ENCODE measurements around the gene REX1BD. TPM values are rescaled to one million over a fixed set of nuclear protein-coding genes. Genes with fewer than 3 reads are reported as not detected.

Gene REX1BD
- total RNA-seq, 6 experiments from 2014 or later = 30.4 to 71.7 (median 45.6) TPM

GRCh38 chr19:18611327-18612050, 22.9 kb downstream of the REX1BD start:
- TF ChIP-seq CTCF (IDR thresholded peaks at IDR 0.05) (no peak), POLR2A (IDR thresholded peaks at IDR 0.05) (no peak)
- H3K27me3 ChIP-seq = peaks cover 0 to 28% of the 10 kb centered on the region in 2 donors
- peaks cover 0 to 7% (median 0%) of the 10 kb centered on the region in 4 donors for H3K4me1 ChIP-seq
- DNase-seq (no peak), ATAC-seq (no peak)
- H3K9me3 ChIP-seq = no peaks in the 10 kb centered on the region
- no peaks in the 10 kb centered on the region for H3K36me3 ChIP-seq
- no peak overlapping the region for H3K4me3 ChIP-seq
- intact Hi-C loops (cut with DNase I) = no loop called here
- H3K27ac ChIP-seq = no peak overlapping the region
- 3% methylated on average over 13 of the region's 62 CpGs for WGBS (ENCODE audit: insufficient coverage, low coverage, low lambda C conversion rate, missing lambda C conversion rate)

- WGBS (ENCODE audit: insufficient coverage, low coverage, low lambda C conversion rate, missing lambda C conversion rate) = 2% methylated on average over 26 of the region's 30 CpGs
- TF ChIP-seq CTCF (IDR thresholded peaks at IDR 0.05) (no peak), POLR2A (IDR thresholded peaks at IDR 0.05) (no peak)
- no peak for ATAC-seq
Observed at GRCh38 chr19:18612051-18612771, 23.6 kb downstream of the REX1BD start.

GRCh38 chr19:18612772-18613588, 24.4 kb downstream of the REX1BD start, which contains the start of gene TMEM59L:
Gene TMEM59L (plus strand): TSS chr19:18612870. CDS start chr19:18612959, 89 bp downstream.
- TF ChIP-seq CTCF (IDR thresholded peaks at IDR 0.05) = no peak
- TF ChIP-seq POLR2A (IDR thresholded peaks at IDR 0.05) = no peak
- ATAC-seq = no peak

More at GRCh38 chr19:18612051-18612771, 23.6 kb downstream of the REX1BD start:
- intact Hi-C loops (cut with DNase I) = no loop called here
- DNase-seq = no peak
- Histone ChIP-seq H3K27me3 (peaks cover 0 to 27% of the 10 kb centered on the region in 2 donors), H3K9me3 (no peaks in the 10 kb centered on the region), H3K27ac (no peak overlapping the region), H3K4me3 (no peak overlapping the region), H3K36me3 (no peaks in the 10 kb centered on the region), H3K4me1 (peaks cover 0 to 7% (median 0%) of the 10 kb centered on the region in 4 donors)

GRCh38 chr19:18613589-18614234, 25.1 kb downstream of the REX1BD start:
- DNase-seq (no peak), ATAC-seq (no peak)
- Histone ChIP-seq H3K27me3 (peaks cover 0 to 15% of the 10 kb centered on the region in 2 donors), H3K4me1 (peaks cover 0 to 3% (median 0%) of the 10 kb centered on the region in 4 donors), H3K36me3 (no peaks in the 10 kb centered on the region), H3K27ac (no peak overlapping the region), H3K9me3 (no peaks in the 10 kb centered on the region), H3K4me3 (no peak overlapping the region)
- 3% methylated on average over 16 of the region's 23 CpGs for WGBS (ENCODE audit: insufficient coverage, low coverage, low lambda C conversion rate, missing lambda C conversion rate)
- no peak for TF ChIP-seq POLR2A (IDR thresholded peaks at IDR 0.05)
- intact Hi-C loops (cut with DNase I) = no loop called here

More at GRCh38 chr19:18612772-18613588, 24.4 kb downstream of the REX1BD start, which contains the start of gene TMEM59L:
- intact Hi-C loops (cut with DNase I) = no loop called here
- Histone ChIP-seq H3K4me3 (no peak within 1 kb of the TSS), H3K36me3 (no peaks in the 10 kb centered on the region), H3K4me1 (peaks cover 0 to 3% (median 0%) of the 10 kb centered on the region in 4 donors), H3K27me3 (peaks cover 0 to 20% of the 10 kb centered on the region in 2 donors), H3K9me3 (no peaks in the 10 kb centered on the region), H3K27ac (no peak within 1 kb of the TSS)
- DNase-seq = no peak
- WGBS (ENCODE audit: insufficient coverage, low coverage, low lambda C conversion rate, missing lambda C conversion rate) = 0% methylated on average over 2 of the region's 70 CpGs

Measured in right lobe of liver (tissue), 6 donors.